GM23248 (cell line): Measurements from ENCODE around the gene PADI6. TPM values are rescaled to one million over a fixed set of nuclear protein-coding genes. Genes with fewer than 3 reads are reported as not detected.

Experiments
- DNase-seq: peaks from one replicate; pipeline ENCODE4 v3.0.0-alpha.2; 2015
- H2AFZ ChIP-seq: fragments of 200-600 bp; sonication (generic); 2 replicates; pipeline ENCODE4 v1.6.1; 2016; ENCODE audit warnings: antibody characterized with exemption
- H3F3A ChIP-seq: fragments of 200-600 bp; sonication (generic); 2 replicates; pipeline ENCODE4 v1.6.1; 2016; ENCODE audit warnings: mild to moderate bottlenecking, antibody characterized with exemption, mixed run types; ENCODE audit not compliant: insufficient read depth
- H3K27ac ChIP-seq: fragments of 200-600 bp; sonication (generic); 2 replicates; pipeline ENCODE4 v1.5.1; 2016; ENCODE audit warnings: mild to moderate bottlenecking
- H3K27me3 ChIP-seq: fragments of 200-600 bp; sonication (generic); replicated peaks from 2 replicates; pipeline ENCODE4 v1.6.1; 2016; ENCODE audit warnings: mild to moderate bottlenecking; ENCODE audit not compliant: insufficient read depth
- H3K36me3 ChIP-seq: fragments of 200-600 bp; sonication (generic); 2 replicates; pipeline ENCODE4 v1.6.1; 2016; ENCODE audit warnings: low read depth, mild to moderate bottlenecking
- H3K4me1 ChIP-seq: fragments of 200-600 bp; sonication (generic); 2 replicates; pipeline ENCODE4 v1.6.1; 2016; ENCODE audit warnings: mild to moderate bottlenecking; ENCODE audit not compliant: insufficient read depth
- H3K4me2 ChIP-seq: fragments of 200-600 bp; sonication (generic); one replicate; pipeline ENCODE4 v1.6.1; 2016; ENCODE audit warnings: mild to moderate bottlenecking; ENCODE audit not compliant: unreplicated experiment
- H3K4me3 ChIP-seq: fragments of 200-600 bp; sonication (generic); 2 replicates; pipeline ENCODE4 v1.5.1; 2016; ENCODE audit warnings: mild to moderate bottlenecking
- H3K79me2 ChIP-seq: fragments of 200-600 bp; sonication (generic); 2 replicates; pipeline ENCODE4 v1.6.1; 2016; ENCODE audit warnings: mild to moderate bottlenecking; ENCODE audit not compliant: insufficient read depth
- H3K9ac ChIP-seq: fragments of 200-600 bp; sonication (generic); 2 replicates; pipeline ENCODE4 v1.6.1; 2016; ENCODE audit warnings: mild to moderate bottlenecking
- H3K9me2 ChIP-seq: fragments of 200-600 bp; sonication (generic); 2 replicates; pipeline ENCODE4 v1.6.1; 2016; ENCODE audit warnings: mixed run types, mild to moderate bottlenecking, moderate library complexity; ENCODE audit not compliant: insufficient read depth
- H3K9me3 ChIP-seq: fragments of 200-600 bp; sonication (generic); one replicate; pipeline ENCODE4 v1.6.1; 2017; ENCODE audit warnings: low read depth
- H4K20me1 ChIP-seq: fragments of 200-600 bp; sonication (generic); 2 replicates; pipeline ENCODE4 v1.6.0; 2016; ENCODE audit not compliant: insufficient read depth
- EZH2 ChIP-seq: fragments of 200-600 bp; sonication (generic); IDR thresholded peaks from 2 replicates; pipeline ENCODE4 v1.6.1; 2018; ENCODE audit warnings: antibody characterized with exemption, mild to moderate bottlenecking; ENCODE audit not compliant: insufficient read depth, poor library complexity, severe bottlenecking
- EZH2phosphoT487 ChIP-seq: fragments of 200-600 bp; sonication (generic); IDR thresholded peaks from 2 replicates; pipeline ENCODE4 v1.6.1; 2018; ENCODE audit warnings: antibody characterized with exemption, moderate library complexity, mild to moderate bottlenecking, low read depth; ENCODE audit not compliant: insufficient read depth
- WGBS, 2 experiments: methylation state at CpG; one replicate each; pipeline ENCODE4 v1.1.6; 2015 to 2017; ENCODE audit warnings: low lambda C conversion rate in 2 of 2, low coverage in 1 of 2; ENCODE audit errors: missing lambda C conversion rate in 2 of 2; 5-methylcytosine and 5-hydroxymethylcytosine counted together
- in situ Hi-C: fragments of 300-500 bp; cut with MboI; formaldehyde crosslinking; loops from 2 replicates; pipeline ENCODE4 v1.15.0; 2020
- polyA plus RNA-seq: library from polyadenylated mRNA; unstranded; fragments of >200 nt; fragmentation: Nextera tagmentation; extraction: Ambion mirVana; gene quantifications from 2 replicates; pipeline ENCODE4 v1.2.1, GENCODE V29; 2016
- total RNA-seq: library from RNA; depleted of rRNA; stranded (reverse); fragments of >200 nt; shearing (Covaris generic); gene quantifications from 2 replicates; pipeline ENCODE4 v1.2.3, GENCODE V29; 2014

The PADI6 gene
- total and polyA plus RNA-seq, 2 experiments from 2014 or later: not detected

DNA sequence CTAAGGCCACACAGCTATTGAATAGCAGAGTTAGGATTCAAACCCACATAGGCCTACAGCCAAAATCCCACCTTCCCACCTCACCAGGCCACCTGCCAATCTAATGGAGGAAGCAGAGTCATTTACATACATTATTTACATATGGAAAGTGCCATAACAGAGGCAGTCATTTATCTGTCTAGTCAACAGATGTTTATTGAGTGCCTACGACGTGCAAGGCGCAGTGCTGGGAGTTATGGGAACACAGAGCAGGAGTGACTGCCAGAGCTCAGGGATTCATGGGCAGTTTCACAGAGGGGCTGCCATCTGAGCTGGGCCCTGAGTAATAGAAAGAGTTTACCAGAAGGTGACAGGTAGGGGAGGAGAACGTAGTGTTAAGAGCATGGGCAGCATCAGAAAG, 10.3 kb upstream of the PADI6 start:
- no peaks in the 10 kb centered on the region for H3K79me2 ChIP-seq
- 54 to 63% methylated on average over 4 of the region's 4 CpGs for WGBS, 2 experiments
- no peak overlapping the region for H3K9ac ChIP-seq
- TF ChIP-seq EZH2phosphoT487: no peak
- TF ChIP-seq EZH2: no peak
- in situ Hi-C loops: no loop called here
- H3F3A ChIP-seq: no peaks in the 10 kb centered on the region
- H3K4me3 ChIP-seq: no peak overlapping the region
- no peak overlapping the region for H3K4me2 ChIP-seq
- H3K36me3 ChIP-seq: no peaks in the 10 kb centered on the region
- peaks cover 3% of the 10 kb centered on the region; the same call in 1 of the 2 replicates for H3K27me3 ChIP-seq
- no peaks in the 10 kb centered on the region for H4K20me1 ChIP-seq
- no peaks in the 10 kb centered on the region for H3K9me3 ChIP-seq
- no peak overlapping the region for H2AFZ ChIP-seq
- no peak for DNase-seq
- no peaks in the 10 kb centered on the region for H3K4me1 ChIP-seq
- H3K27ac ChIP-seq: no peak overlapping the region
- no peaks in the 10 kb centered on the region for H3K9me2 ChIP-seq

DNA sequence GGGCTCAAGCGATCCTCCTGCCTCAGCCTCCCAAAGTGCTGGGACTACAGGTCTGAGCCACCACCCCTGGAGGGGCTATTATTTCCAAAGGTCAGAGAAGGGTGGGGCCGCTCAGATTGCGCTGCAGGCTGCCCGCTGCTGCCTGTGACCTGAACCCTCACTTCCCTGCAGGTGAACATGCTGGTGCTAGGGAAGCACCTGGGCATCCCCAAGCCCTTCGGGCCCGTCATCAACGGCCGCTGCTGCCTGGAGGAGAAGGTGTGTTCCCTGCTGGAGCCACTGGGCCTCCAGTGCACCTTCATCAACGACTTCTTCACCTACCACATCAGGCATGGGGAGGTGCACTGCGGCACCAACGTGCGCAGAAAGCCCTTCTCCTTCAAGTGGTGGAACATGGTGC, 8.6 kb upstream of the PADI6 start:
- no peaks in the 10 kb centered on the region for H3K79me2 ChIP-seq
- H3K9me2 ChIP-seq: no peaks in the 10 kb centered on the region
- H4K20me1 ChIP-seq: no peaks in the 10 kb centered on the region
- peaks cover 9% of the 10 kb centered on the region; the same call in 1 of the 2 replicates for H3K27me3 ChIP-seq
- no peak overlapping the region for H3K4me3 ChIP-seq
- H2AFZ ChIP-seq: no peak overlapping the region
- no peaks in the 10 kb centered on the region for H3K9me3 ChIP-seq
- H3F3A ChIP-seq: no peaks in the 10 kb centered on the region
- no peak for DNase-seq
- TF ChIP-seq EZH2phosphoT487: no peak
- TF ChIP-seq EZH2: no peak
- H3K27ac ChIP-seq: no peak overlapping the region
- H3K4me2 ChIP-seq: no peak overlapping the region
- no peaks in the 10 kb centered on the region for H3K4me1 ChIP-seq
- in situ Hi-C loops: no loop called here
- H3K9ac ChIP-seq: no peak overlapping the region
- 57 to 66% methylated on average over 11 to 12 of the region's 12 CpGs for WGBS, 2 experiments
- H3K36me3 ChIP-seq: no peaks in the 10 kb centered on the region

GRCh38 chr1:17363771-17364170, 8.2 kb upstream of the PADI6 start:
- no peaks in the 10 kb centered on the region for H4K20me1 ChIP-seq
- H3K4me2 ChIP-seq: no peak overlapping the region
- H3K9me2 ChIP-seq: no peaks in the 10 kb centered on the region
- no peaks in the 10 kb centered on the region for H3K79me2 ChIP-seq
- TF ChIP-seq EZH2phosphoT487 (no peak), EZH2 (no peak)
- no peaks in the 10 kb centered on the region for H3F3A ChIP-seq
- H3K4me1 ChIP-seq: no peaks in the 10 kb centered on the region
- H2AFZ ChIP-seq: no peak overlapping the region
- 42 to 48% methylated on average over 4 of the region's 4 CpGs for WGBS, 2 experiments
- H3K9ac ChIP-seq: no peak overlapping the region
- no peak for DNase-seq
- in situ Hi-C loops: no loop called here
- H3K9me3 ChIP-seq: no peaks in the 10 kb centered on the region
- peaks cover 9% of the 10 kb centered on the region; the same call in 1 of the 2 replicates for H3K27me3 ChIP-seq
- no peak overlapping the region for H3K27ac ChIP-seq
- no peak overlapping the region for H3K4me3 ChIP-seq
- no peaks in the 10 kb centered on the region for H3K36me3 ChIP-seq

GRCh38 chr1:17365293-17365692, 6.7 kb upstream of the PADI6 start:
- WGBS, 2 experiments: 54 to 56% methylated on average over 3 of the region's 3 CpGs
- in situ Hi-C loops: no loop called here
- H3K4me3 ChIP-seq: no peak overlapping the region

DNA sequence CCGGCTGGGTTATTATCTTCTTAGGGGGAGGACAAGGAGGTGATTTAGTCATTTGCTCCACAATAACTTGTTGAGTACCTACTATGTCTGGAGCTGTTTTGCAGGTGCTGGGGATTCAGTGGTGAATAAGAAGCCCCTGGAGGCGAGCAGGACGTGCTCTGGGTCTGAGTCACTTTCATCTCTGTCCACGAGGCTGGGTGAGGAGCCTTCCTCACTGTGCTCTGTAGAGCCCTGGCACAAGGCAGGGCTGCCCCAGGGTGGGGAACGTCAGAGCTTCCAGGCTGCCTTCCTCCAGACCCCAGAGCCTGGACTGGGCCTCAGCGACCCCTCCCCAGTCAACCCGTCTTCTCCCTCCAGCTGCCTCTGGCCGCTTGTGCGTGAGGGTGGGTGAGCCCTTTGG, 2.5 kb upstream of the PADI6 start:
- no peaks in the 10 kb centered on the region for H3K79me2 ChIP-seq
- no peaks in the 10 kb centered on the region for H3F3A ChIP-seq
- no peaks in the 10 kb centered on the region for H3K4me1 ChIP-seq
- no peaks in the 10 kb centered on the region for H3K9me2 ChIP-seq
- H2AFZ ChIP-seq: no peak overlapping the region
- H3K4me3 ChIP-seq: no peak overlapping the region
- peak; percentile 46 for DNase-seq
- H3K9me3 ChIP-seq: no peaks in the 10 kb centered on the region
- 34 to 35% methylated on average over 9 of the region's 9 CpGs for WGBS, 2 experiments
- H3K36me3 ChIP-seq: no peaks in the 10 kb centered on the region
- H3K27me3 ChIP-seq: 0 out of 2 replicates have a peak, but pooled peaks cover 22% of the 10 kb centered on the region
- H4K20me1 ChIP-seq: no peaks in the 10 kb centered on the region
- no peak overlapping the region for H3K27ac ChIP-seq
- no peak overlapping the region for H3K4me2 ChIP-seq
- no peak for TF ChIP-seq EZH2
- TF ChIP-seq EZH2phosphoT487: no peak
- H3K9ac ChIP-seq: no peak overlapping the region
- in situ Hi-C loops: no loop called here

More at GRCh38 chr1:17365293-17365692, 6.7 kb upstream of the PADI6 start:
- no peak overlapping the region for H3K27ac ChIP-seq
- no peaks in the 10 kb centered on the region for H3K36me3 ChIP-seq
- no peak overlapping the region for H3K4me2 ChIP-seq
- H3K79me2 ChIP-seq: no peaks in the 10 kb centered on the region
- H3K27me3 ChIP-seq: peaks cover 13% of the 10 kb centered on the region; the same call in 1 of the 2 replicates
- no peak overlapping the region for H2AFZ ChIP-seq
- H3K9me3 ChIP-seq: no peaks in the 10 kb centered on the region
- no peak for TF ChIP-seq EZH2phosphoT487
- TF ChIP-seq EZH2: no peak
- H3K9ac ChIP-seq: no peak overlapping the region
- no peaks in the 10 kb centered on the region for H4K20me1 ChIP-seq
- no peaks in the 10 kb centered on the region for H3F3A ChIP-seq
- no peaks in the 10 kb centered on the region for H3K4me1 ChIP-seq
- no peak for DNase-seq
- no peaks in the 10 kb centered on the region for H3K9me2 ChIP-seq
